ENCODE results near the gene C5AR1.
A peak's percentile ranks its signal among the peaks of the same experiment; 100 is the strongest.

The C5AR1 gene

GRCh38 chr19:47310819-47311218 is 1.2 kb downstream of the C5AR1 start:
- TF ChIP-seq SPI1 (IDR thresholded peaks at IDR 0.05; ENCODE audit: borderline replicate concordance, low read depth) (peak; percentile 72), POLR2AphosphoS5 (IDR thresholded peaks at IDR 0.05; ENCODE audit: low read depth) (peak; percentile 92), CTCF (IDR thresholded peaks at IDR 0.05; ENCODE audit: insufficient read depth, low read length) (no peak), REST (IDR thresholded peaks at IDR 0.05; ENCODE audit: insufficient replicate concordance, low read depth) (no peak), GABPA (IDR thresholded peaks at IDR 0.05; ENCODE audit: low read depth) (peak; percentile 64)
- DNase-seq (ENCODE audit: low read depth in 1 of 2, low spot score in 1 of 2), result peak; percentile 86 to 91

DNA sequence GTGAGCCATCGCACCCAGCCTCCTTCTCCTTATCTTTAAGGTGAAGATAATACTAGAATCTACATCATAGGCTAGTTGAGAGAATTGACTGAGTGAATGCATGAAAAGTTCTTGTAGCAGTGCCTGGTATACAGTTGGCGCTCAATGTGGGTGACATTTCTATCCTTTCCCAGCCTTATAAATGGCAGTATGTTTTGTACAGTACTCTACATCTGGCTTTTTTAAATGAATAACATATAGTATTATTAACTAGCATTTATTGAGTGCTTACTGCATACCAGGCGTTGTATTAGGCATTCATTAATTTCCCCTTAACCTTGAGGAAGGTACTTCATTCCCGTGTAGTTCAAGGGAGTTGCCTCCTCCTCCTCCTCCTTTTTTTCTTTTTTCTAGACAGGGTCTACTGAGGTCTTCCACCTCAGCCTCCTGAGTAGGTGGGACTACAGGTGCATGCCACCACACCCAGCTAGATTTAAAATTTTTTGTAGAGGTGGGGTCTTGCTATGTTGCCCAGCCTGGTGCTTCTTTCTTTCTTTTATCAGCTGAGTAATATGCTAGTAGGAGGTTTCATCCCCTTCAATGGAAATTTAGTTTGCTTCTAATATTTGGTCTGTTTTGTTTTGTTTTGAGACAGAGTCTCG is 2.8 kb downstream of the C5AR1 start:
- Histone ChIP-seq H3K4me3 (replicated peaks; ENCODE audit: insufficient read depth, low read length) (no peak overlapping the region), H3K27ac (replicated peaks) (no peak overlapping the region), H3K27me3 (ENCODE audit: insufficient read depth, poor library complexity, severe bottlenecking) (no peaks in the 10 kb centered on the region)
- no peak for DNase-seq (ENCODE audit: low read depth in 1 of 2, low spot score in 1 of 2)
- TF ChIP-seq POLR2AphosphoS5 (IDR thresholded peaks at IDR 0.05; ENCODE audit: low read depth) (no peak), SPI1 (IDR thresholded peaks at IDR 0.05; ENCODE audit: borderline replicate concordance, low read depth) (no peak)

More at GRCh38 chr19:47310819-47311218, 1.2 kb downstream of the C5AR1 start:
- H3K4me3 ChIP-seq (replicated peaks; ENCODE audit: insufficient read depth, low read length), result peak overlapping the region; percentile 5
- no peaks in the 10 kb centered on the region for H3K27me3 ChIP-seq (ENCODE audit: insufficient read depth, poor library complexity, severe bottlenecking)
- peak overlapping the region; percentile 26 for H3K27ac ChIP-seq (replicated peaks)

DNA sequence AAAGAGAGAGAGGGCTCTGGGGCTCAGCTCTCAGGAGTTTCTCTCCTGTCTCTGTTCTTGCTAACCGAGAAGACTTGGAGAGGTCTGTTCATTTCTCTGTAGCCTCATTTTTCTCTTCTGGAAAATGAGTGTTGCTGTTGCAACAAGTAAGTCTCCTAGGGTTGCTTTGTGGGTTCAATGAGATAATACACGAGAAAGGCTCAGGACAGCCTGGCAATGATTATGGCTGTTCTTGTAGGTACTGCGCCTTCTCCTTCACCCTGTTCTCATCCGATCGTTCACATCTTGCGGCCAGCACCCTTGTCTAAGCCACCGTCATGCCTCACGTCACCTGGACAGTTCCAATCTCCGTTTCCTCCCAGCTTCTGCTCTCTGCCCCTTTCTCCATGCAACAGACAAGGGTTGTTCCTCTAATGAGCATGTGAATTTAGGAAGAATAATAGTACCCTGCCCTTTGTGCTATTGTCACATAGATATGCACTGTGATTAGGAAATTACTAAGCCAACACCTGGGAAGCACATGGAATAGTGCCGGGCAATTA is 4.2 kb downstream of the C5AR1 start:
- Histone ChIP-seq H3K27me3 (ENCODE audit: insufficient read depth, poor library complexity, severe bottlenecking) (no peaks in the 10 kb centered on the region), H3K27ac (replicated peaks) (no peak overlapping the region), H3K4me3 (replicated peaks; ENCODE audit: insufficient read depth, low read length) (no peak overlapping the region)
- TF ChIP-seq SPI1 (IDR thresholded peaks at IDR 0.05; ENCODE audit: borderline replicate concordance, low read depth) (no peak), GABPA (IDR thresholded peaks at IDR 0.05; ENCODE audit: low read depth) (no peak), REST (IDR thresholded peaks at IDR 0.05; ENCODE audit: insufficient replicate concordance, low read depth) (no peak), CTCF (IDR thresholded peaks at IDR 0.05; ENCODE audit: insufficient read depth, low read length) (no peak), POLR2AphosphoS5 (IDR thresholded peaks at IDR 0.05; ENCODE audit: low read depth) (no peak)
- no peak for DNase-seq (ENCODE audit: low read depth in 1 of 2, low spot score in 1 of 2)

DNA sequence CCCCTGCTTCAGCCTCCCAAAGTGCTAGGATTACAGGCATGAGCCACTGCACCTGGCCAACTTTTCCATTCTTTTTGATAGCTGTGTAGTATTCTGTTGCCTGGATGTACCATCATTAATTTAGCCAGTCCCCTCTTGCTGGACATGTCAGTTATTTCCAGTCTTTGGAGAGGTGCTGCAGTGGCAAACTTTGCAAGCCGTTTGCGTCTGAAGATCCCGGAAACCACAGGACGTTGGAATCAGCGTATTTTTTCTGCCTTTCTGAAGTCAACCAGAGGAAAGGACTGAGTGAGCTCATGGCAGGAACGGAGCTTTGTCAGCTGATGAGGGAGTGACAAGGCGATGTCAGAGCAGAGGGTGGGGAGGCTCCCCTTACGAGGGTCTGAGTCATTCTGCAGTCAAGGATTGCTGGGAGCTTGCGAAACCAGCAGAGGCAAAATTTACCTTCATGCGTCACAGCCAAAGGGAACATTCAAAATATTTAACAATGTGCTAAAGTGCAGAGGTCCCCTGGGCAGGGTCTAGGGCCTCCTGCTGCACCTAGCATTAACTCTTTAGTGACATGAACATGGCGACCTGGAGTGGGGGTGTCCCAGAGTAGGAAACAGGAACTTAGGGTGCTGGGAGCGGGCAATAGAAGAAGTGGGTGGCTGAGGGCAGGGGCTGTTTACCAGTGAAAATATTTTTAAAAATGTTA is 5.6 kb downstream of the C5AR1 start:
- TF ChIP-seq REST (IDR thresholded peaks at IDR 0.05; ENCODE audit: insufficient replicate concordance, low read depth) (no peak), POLR2AphosphoS5 (IDR thresholded peaks at IDR 0.05; ENCODE audit: low read depth) (peak; percentile 69; the same call in 1 of the 2 replicates), SPI1 (IDR thresholded peaks at IDR 0.05; ENCODE audit: borderline replicate concordance, low read depth) (peak; percentile 50; the same call in 1 of the 2 replicates), GABPA (IDR thresholded peaks at IDR 0.05; ENCODE audit: low read depth) (no peak)
- H3K27ac ChIP-seq (replicated peaks), result peak overlapping the region; percentile 49

More for the DNA sequence above, 5.6 kb downstream of the C5AR1 start:
- no peaks in the 10 kb centered on the region for H3K27me3 ChIP-seq (ENCODE audit: insufficient read depth, poor library complexity, severe bottlenecking)
- peak; percentile 90 to 95 for DNase-seq (ENCODE audit: low read depth in 1 of 2, low spot score in 1 of 2)
- no peak overlapping the region for H3K4me3 ChIP-seq (replicated peaks; ENCODE audit: insufficient read depth, low read length)
